Hematopoietic multipotent progenitor cell treated with erythropoietin and hydrocortisone succinate and interleukin-3 and kit ligand, for 15 days (in vitro differentiated cells): ENCODE results near the gene PPP3CA.

Source experiments
- DNase-seq: peaks from one replicate; pipeline ENCODE4 v3.0.0-alpha.2; 2015; ENCODE audit warnings: low spot score

The PPP3CA gene

DNA sequence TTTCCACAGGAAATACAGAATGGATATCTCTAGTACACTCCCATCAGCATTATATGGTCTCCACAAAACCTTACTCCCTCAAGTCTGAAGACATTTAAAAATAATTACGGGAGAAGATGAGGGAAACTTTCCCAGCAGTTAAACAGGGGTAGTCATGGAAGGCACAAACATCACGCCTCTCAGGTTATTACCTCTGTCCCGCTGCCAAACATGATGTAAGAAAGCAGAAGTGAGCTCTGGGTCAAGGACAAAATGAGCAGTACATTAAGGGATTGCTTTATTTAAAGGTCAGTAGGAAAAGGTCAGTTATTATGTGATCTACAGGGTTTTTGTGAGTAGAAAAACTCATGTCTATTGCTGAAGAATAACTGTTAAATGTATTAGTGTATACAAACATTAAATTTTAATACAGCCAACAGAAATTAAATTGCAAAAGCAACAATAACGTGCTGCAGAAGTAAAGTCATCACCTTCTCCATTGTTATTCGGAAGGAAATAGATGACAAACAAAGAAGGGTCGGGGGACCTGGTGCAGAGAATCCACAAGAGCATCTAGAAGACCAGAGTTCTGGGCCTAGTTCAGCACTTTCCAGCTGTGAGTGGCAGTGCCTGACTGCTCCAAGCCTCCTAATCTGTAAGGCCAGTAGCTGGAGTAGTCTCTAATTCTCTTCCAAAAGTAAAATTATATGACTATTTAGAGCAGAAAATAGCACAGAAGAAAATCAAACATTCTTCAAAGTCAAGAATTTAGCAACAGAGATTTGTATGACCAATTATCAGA lies 171.2 kb downstream of the PPP3CA start:
- DNase-seq, result no peak

DNA sequence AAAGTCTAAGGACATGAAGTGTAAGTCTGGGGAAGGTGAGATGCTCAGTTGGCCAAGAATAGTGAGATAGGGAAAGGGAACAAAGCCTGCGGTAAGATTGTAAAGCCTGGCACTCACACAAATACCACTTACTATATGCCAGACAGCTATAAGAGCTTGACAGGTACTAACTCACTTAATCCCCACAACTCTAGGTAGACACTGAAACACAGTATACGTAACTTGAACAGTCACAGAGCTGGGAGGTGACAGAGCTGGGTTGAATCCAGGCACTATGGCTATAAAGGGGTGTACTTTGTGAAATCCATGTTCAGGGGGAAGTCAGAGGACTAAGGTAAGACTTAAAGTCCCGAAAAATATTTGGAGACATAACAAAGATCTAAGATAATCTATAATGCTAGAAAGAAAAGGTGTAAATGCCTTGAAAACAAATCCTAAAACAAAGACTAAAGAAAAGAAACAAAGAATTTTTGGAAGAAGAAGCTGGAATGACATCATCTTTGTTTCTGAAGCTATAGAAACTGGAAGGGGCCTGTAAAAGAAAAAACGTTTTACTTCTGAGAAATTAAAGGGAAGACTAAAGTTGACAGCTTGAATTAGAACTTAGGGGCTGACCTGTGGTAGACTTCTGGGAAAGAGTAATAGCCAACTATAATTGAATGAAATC lies 172.5 kb downstream of the PPP3CA start:
- no peak for DNase-seq

DNA sequence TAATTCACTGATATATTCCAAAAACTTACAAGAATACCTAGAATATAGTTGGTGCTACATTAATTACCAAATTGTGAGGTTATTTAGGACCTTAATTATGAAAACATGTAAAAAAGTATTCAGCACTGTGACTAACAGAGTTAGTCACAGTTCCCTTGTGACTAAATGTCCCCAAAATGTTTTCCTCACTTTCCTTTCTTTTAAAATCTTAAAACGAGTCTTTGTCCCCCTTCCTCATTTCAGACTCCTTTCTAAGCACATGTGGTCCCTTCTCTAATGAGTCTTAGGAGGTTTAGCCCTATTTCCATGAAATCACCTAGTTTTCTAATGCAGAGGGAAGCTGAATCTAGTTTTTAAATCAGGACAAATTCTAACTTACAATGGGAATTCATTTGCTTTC lies 175.0 kb downstream of the PPP3CA start:
- no peak for DNase-seq

DNA sequence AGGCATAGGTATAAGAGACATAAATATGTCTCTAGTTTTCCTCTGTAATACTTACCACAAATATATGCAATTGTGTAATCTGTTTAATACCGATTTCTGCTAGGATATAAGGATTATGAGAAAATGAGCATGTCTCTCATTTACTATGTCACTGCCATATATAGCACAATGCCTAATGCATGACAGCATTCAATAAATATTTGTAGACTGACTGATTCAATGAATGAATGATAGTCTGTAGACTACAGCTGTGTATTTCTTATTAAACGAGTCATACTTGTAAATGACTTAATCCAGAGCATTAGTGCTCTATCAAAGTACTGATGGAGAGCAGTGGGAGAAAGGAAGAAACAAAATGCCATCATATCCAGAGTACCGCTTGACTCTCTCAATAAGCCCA lies 175.6 kb downstream of the PPP3CA start:
- DNase-seq, result no peak

DNA sequence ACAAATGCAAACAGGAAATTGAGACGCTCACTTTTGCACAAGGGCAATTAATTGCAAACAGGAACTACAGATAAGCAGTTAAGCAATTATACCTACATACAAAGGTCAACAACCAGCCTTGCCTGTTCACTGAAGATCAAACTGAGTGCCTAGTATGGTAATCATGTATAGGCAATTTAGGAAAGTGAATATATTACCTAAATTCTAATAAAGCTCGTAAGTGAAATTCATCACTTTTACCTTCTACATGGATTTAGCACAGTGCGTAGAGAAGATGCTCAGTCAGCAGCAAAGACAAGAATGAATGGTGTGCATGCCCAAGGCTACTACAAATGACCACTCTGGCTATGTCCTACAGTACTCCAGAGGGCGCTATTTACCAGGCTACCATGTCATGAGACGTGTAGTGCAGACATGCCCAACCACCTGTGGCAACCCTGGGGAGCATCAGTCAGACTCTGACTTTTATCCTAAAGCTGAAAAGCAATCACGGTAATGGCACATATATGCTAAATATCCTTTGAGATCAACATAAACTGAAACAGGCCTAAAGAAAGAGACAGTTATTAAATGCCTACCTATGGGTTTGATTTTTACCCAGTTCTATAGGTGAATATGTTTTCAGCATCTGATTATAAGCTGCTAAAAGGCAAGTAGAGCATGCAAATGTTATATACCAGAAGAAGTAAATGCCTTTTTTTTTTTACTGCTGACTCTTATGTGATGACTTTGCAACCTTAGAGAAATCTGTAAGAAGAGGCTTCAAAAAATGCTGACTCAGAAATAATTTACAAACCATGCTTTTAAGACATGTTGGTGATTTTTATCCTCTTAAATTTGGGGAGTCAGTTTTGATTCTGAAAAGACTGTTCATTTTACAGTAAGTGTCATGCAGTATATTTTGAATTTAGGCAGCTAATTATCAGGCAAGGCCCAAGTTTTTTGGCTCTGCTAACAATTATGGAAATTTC lies 178.0 kb downstream of the PPP3CA start:
- peak; percentile 65 for DNase-seq

DNA sequence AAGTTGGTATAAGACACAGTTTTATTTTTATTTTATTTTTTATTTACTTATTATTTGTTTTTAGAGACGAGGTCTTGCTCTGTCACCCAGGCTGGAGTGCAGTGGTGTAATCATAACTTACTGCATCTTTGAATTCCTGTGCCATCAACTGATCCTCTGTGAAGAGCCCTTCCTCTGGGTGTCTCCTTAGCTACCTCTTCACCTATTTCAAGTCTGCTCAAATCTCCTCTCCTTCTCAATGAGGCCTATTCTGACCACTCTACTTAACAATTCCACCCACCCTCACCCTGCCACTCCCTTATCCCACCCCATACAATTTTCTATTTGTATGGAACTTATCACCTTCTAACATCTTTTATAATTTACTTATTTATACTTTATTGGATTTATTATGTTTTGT lies 183.4 kb downstream of the PPP3CA start:
- no peak for DNase-seq

DNA sequence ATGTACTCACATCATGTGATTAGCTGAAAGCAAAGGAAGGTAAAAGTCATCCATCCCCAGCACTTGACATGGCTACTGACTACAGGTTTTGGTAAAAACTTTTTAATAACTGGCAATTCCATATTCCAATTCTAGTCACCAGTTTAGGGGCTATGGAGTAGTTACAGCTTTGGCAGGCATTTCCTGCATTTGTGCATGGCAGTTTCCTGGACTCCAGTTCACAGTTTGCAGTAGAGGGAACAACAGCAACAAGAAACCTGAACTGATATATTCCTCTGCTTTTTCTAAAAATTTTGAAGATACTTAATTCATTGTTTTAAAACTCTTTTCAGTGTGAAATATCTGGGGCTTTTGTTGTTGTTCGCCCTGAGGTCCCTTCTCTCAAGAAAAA lies 184.3 kb downstream of the PPP3CA start:
- no peak for DNase-seq

DNA sequence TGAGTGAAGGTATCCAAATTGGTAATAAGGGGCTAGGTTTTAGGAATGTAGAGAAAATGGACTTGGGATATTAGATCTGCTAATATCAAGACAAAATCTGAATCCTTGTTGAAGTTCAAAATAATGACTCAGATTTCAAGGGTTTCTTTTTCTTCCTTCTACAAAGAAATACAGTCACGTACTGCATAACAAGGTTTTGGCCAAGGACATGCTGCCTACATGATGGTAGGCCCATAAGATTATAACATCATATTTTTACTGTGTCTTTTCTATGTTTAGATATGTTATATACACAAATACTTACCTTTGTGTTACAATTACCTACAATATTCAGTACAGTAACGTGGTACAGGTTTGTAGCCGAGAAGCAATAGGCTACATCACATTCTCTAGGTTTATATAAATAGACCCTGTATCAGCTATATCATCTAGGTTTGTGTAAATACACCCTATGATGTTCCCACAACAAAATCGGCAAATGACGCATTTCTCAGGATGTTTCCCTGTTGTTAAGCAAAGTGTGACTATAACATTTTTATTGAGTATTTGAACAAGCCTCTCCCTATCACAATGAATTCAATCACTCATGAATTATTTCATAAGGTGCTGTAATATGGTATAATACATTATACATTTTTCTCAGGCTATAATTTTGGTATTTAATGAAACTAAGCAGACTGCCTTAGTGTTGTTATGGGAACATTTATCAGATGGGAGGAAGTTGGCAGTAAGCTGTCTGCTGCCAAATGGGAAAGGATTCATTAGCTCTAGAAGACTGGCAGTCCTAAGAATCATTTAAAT lies 186.3 kb downstream of the PPP3CA start:
- DNase-seq, result no peak

DNA sequence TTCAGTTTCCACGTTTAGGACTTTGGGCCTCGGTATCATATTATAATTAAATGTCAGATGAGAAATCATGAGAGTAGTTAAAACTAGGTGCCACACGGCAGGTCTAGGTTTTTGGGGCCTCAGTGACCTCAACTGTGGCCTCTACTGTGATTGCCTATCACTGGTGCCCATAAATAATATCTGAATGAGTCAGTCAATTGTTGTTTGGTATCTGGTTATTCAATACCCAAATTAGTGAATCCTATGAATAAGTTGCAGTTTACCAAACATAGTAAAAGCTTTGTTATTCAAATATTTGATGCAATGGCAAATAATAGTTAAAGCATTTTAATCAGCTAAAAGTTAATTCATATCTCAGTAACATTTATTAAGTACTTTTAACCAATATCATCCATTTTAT lies 188.8 kb downstream of the PPP3CA start:
- no peak for DNase-seq

DNA sequence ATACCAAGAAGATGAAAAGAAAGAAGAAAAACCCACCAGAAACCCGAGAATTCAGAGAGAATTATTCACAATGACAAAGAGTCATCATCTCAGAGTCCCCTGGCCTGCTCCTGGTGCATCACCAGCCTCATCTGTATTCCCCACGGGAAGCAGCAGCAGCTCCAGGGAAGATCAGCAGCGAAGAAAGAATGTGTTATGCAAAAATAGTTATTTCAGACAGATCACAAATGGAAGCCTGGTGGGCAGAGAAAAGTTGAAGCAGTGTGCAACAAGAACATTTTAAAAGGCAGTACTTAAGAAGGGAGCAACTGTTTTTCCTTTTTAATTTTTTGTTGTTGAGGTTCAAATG lies 189.2 kb downstream of the PPP3CA start:
- DNase-seq, result no peak

DNA sequence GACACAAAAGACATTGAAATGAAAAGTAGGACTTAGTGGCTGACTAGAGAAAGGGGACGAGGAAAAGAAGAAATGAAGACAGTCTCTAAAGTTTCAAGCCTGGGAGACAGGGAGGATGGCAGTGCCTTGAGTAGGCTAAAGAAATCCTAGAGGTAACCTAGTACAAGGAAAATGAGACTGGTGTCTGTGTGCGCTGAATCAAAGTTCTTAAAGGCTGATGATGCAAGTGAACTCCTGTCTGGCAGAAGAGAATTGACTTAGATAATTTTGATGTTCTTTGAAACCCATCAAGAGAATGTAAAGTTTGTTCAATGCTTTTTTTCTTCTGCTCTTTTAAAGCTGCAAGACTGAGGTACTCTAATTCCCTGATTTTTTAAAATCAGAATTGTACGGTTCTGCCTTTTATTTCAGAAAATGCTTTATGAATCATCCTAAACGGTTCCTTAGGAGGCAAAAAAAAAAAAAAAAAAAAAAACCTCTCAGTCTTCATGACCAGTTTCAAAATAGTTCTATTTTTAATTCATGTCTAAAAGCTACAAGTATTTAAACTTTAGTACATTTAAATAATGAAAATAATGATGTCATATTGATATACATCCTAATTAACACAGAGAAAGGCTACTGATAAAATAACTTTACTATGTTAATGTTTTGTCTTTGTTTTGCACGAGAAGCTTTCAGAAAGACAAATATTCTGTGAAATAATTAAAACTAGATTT lies 189.8 kb downstream of the PPP3CA start:
- no peak for DNase-seq

DNA sequence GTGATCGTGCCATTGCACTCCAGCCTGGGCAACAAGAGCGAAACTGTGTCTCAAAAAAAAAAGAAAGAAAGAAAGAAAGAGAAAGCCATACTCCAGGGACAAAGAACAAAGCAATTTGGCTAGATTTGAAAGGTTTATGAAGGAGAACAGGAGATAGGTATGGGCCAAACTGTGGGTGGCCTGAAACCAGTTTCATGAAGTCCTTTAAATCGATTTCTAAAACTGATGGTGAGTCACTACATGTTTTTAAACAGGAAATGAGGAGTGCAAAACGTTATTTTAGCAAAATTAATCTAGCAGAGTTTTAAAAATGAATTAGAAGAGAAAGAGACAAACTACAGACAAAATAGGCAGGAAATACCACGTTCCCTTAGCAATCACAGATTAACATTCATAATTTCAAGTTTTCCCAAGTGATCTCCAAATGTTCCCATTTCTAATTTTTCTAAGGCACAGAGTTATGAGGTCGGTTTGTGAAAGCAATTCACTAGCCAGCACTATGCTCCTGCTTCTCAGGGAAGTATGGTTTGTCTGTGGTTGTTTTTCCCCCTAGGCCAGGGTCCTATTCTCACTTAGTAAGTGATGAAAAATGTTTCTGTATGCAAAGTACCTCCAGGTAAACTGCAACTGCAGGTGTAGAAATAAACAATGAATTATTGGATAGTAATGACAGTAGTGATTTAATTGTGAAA lies 190.6 kb downstream of the PPP3CA start:
- DNase-seq, result no peak

DNA sequence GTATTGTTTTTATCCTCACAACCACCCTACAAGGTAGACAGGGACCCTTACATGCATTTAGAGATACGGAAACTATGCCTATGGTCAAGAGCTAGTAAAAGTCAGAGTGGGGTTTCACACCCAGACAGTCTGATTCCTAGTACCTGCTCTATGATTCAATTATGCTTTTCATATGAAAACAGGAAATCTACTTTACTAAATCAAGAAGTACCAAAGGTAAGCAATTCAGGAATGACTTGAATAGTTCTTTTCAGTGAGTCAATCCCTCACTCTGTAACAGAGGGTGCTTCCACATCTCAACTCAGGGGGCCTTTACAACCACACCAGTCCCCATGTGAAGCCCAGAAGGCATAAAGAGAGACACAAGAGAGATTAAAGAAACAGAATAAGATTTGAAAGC lies 191.4 kb downstream of the PPP3CA start:
- no peak for DNase-seq

DNA sequence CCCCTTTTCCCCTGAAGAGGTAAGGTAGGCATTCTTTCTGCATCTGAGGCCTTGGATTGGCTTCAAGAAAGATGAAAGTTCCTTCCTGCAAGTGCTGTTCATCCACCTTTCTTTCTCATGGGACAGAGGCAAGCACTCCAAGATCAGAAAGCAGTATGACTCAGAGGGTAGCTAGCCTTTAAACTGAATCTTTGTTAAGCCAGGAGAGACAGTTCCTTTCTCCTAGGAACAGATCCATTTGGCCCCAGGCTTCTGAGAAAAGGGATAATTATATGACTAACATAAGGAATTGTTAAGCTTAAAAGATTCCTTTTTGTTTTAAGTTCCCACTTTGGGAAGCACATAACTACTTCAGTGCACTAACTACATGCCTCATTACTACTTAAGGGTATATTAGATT lies 192.0 kb downstream of the PPP3CA start:
- DNase-seq, result no peak

DNA sequence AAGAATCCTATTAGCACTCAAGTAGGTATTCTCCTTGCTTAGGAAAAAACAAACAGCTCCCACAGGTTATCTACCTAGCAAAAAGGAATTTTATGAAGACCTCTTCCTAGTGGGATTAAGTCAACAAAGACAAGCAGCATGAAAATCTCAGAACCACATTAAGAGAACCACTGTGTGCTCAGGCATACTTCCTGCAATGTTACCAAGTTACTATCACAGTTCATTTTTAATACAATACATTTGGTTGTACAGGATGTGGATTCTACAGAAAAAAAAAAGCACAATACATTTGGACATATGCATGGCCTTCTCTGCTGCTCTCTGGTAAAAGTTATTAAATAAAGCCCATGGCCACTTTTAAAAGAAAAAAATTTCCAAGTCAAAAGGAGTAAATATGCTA lies 193.7 kb downstream of the PPP3CA start:
- no peak for DNase-seq

DNA sequence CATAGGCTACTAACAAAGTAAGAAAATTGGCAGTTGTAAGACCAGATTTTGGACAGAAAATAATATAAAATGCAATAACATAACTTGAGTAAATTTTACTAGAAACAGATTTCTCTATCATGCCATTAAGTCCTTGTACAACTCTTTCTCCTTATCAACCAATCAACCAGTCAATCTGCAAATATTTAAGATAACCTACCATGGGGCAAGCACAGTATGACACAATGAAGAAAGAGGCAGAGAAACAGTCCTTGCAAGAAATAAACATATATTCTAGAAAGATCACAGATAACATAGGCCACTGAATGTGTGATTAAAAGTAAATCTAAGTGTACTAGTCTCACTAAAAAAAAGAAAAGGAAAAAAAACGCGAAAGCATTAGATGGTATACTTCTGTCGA lies 194.8 kb downstream of the PPP3CA start:
- no peak for DNase-seq

DNA sequence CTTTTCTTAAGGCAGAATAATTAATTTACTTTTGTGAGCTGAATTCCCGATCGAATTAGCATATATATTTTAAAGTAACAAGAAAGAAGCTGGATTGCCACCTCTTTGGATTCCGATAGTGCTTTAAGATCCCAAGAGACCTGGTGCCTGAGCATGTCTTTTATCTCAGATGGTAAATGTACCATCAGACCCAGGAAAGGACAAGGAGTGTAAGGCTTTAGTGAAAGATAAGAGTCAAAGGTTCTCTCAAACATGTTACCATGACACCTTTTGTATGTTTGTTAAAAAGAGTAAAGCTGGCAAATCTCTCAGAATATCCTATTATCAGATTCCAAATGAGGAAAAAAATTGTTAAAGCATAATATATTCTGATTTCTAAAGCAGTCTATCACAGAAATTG lies 198.8 kb downstream of the PPP3CA start:
- no peak for DNase-seq

DNA sequence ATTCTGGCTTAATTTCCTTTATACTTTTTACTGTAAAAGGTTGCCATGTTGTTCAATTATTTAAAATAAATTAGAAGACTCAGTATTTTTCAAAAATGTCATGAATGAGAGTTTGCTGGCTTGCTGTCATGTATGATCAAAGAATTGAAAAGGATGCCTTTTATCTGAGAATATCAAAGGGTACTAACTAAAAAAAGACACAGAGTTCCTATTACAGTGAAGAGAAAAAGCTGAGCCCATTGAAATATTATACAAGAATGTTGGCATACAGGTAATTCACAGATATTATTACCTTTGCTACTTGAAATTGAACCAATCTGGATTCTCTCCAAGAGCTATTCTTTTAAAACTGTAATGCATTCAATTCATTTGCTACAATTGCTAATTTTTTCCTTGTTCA lies 200.0 kb downstream of the PPP3CA start:
- DNase-seq, result no peak

DNA sequence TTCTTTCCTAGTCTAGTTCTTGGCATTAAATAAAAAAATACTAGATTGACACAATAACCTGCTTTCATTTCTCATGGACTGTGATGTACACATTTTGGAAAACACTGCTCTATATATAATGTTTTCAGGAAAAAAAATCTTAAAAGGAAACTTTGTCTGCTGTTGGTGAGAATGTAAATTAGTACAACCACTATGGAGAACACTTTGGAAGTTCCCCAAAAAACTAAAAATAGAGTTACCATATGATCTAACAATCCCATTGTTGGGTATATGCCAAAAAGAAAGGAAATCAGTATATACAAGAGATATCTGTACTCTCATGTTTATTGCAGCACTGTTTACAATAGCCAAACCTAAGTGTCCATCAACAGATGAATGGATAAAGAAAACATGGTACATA lies 202.3 kb downstream of the PPP3CA start:
- DNase-seq, result no peak

DNA sequence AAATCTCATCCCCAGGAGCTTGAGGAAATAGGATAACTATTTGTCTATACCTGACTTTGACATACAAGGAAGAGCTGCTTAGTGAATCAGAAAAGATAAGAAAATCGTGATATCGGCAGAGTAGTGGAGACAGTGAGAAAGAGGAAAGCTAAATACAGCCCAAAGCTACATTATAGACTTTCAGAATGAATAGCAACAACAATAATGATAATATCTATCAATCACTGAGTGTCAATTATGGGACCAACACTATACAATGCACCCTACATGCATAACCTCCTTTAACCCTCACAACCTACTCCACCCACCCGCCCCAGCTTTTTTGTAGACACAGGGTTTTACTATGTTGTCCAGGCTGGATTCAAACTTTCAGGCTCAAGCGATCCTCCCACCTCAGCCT lies 205.1 kb downstream of the PPP3CA start:
- no peak for DNase-seq

DNA sequence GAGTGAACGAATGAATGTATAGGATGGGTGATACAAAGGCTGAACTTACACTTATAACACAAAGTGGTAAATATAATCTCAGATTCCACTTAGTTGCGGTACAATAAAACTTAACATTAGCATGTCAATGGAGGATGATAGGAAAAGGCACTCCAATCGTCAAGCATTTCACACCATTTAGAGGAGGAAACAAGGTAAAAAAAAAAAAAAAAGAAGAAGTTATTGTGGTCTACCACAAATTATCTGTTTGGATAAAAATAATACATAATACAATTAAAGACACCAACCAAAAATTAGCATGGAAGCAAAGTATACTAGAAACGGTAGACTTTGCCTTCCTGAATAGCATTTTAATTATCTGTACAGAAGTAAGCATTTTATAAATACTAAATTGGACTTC lies 205.5 kb downstream of the PPP3CA start:
- no peak for DNase-seq
